ENCODE results near the gene CNNM1.

The CNNM1 gene

DNA sequence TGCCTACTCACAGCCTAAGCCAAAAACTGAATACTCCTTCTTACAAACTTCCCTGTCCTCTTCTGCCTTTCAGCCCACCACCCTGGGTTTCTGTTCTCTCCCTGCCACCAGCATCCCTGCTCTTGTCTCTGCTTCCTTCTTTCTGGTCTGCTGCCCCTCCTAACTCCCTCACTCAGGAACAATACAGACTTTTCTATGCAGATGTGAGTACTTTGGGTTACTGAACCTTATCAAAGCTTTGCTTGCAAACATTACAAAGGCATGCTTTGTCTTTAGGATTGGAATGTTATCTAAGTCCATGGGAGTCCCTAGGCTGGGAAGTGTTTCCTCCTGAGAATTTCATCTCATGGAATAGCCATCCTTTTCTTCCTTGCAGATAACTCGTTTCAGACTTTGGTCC lies 28.9 kb downstream of the CNNM1 start:
- H3K27ac ChIP-seq: no peak overlapping the region
- no peak for TF ChIP-seq ZFX (IDR thresholded peaks at IDR 0.05; ENCODE audit: borderline replicate concordance)
- TF ChIP-seq, protein P1, sequence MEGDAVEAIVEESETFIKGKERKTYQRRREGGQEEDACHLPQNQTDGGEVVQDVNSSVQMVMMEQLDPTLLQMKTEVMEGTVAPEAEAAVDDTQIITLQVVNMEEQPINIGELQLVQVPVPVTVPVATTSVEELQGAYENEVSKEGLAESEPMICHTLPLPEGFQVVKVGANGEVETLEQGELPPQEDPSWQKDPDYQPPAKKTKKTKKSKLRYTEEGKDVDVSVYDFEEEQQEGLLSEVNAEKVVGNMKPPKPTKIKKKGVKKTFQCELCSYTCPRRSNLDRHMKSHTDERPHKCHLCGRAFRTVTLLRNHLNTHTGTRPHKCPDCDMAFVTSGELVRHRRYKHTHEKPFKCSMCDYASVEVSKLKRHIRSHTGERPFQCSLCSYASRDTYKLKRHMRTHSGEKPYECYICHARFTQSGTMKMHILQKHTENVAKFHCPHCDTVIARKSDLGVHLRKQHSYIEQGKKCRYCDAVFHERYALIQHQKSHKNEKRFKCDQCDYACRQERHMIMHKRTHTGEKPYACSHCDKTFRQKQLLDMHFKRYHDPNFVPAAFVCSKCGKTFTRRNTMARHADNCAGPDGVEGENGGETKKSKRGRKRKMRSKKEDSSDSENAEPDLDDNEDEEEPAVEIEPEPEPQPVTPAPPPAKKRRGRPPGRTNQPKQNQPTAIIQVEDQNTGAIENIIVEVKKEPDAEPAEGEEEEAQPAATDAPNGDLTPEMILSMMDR (IDR thresholded peaks at IDR 0.05): no peak

DNA sequence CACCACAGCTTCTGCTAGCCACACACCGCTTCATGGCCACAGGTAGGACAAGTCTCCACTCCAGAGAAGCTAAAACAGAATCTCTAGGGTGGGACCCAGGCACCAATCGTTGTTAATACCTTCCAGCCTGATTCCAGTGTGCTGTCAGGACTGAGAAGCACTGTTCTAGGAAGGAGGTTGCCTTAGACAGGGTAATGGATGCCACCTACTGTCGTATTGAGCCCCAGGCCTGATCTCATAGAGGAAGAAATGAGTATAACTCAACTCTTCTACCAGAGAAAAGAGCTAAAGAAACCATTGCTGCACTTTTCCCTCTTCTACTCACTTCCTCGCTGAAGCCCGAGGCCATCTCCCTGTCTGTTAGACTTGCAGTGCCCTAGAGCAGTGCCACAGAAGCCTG lies 31.8 kb downstream of the CNNM1 start:
- TF ChIP-seq, protein P1 (IDR thresholded peaks at IDR 0.05): no peak
- TF ChIP-seq ZFX (IDR thresholded peaks at IDR 0.05; ENCODE audit: borderline replicate concordance): no peak
- H3K27ac ChIP-seq: no peak overlapping the region

DNA sequence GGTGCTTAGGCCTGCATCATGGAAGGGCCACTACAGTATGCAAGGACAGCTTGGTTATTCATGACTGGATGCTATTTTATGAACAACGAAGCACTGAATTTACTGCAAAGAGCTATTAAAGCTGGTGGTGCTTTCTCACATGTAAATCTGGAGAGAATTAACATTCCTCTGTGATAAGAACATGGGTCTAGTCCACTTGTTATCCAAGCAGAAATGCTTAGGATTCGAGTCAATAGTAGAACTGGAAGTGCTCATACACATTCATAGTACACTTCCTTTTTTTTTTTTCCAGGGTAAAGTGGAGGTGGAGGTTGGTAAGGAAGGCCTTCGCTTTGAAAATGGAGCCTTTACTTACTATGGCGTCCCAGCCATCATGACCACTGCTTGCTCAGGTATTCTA lies 35.0 kb downstream of the CNNM1 start:
- no peak overlapping the region for H3K27ac ChIP-seq
- no peak for TF ChIP-seq ZFX (IDR thresholded peaks at IDR 0.05; ENCODE audit: borderline replicate concordance)
- TF ChIP-seq, protein P1 (IDR thresholded peaks at IDR 0.05): no peak

DNA sequence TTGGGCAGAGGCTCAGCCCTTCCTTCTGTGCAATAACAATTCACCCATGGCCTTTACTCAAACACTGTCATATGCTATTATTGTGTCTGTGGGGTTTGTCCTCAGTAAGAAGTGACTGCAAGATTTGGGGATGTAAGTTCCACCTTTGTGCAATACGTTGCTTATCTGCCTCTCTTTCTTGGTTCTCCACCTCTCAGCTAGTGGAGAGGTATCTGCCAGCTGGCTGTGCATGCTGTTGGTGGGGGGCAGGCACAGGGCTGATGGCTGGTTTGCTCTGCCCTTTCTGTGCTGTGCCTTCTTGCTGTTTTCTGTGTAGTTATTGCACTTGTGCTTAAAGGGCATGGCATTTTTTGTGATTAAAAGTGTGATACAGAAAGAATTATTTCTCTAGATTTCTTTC lies 36.2 kb downstream of the CNNM1 start:
- no peak overlapping the region for H3K27ac ChIP-seq
- TF ChIP-seq, protein P1 (IDR thresholded peaks at IDR 0.05): no peak
- no peak for TF ChIP-seq ZFX (IDR thresholded peaks at IDR 0.05; ENCODE audit: borderline replicate concordance)

DNA sequence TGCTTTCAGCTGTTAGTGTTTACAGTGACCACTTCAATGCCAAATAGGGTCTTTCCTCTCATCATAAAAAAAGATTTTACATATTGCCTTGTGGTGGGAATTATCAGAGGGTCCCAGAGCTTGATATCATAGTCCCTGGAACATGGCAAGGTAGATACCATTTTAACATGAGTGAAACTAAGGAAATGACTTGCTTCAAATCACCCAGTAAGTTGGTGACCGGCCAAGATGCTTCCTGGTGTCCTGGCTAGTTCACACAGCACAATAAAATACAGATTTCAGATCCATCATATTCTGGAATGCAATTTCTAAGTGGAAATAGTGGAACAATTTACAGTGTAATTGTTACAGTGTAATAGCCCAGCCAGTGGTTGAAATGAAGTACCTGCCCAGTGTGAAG lies 36.6 kb downstream of the CNNM1 start:
- TF ChIP-seq, protein P1 (IDR thresholded peaks at IDR 0.05): no peak
- TF ChIP-seq ZFX (IDR thresholded peaks at IDR 0.05; ENCODE audit: borderline replicate concordance): no peak
- H3K27ac ChIP-seq: no peak overlapping the region

DNA sequence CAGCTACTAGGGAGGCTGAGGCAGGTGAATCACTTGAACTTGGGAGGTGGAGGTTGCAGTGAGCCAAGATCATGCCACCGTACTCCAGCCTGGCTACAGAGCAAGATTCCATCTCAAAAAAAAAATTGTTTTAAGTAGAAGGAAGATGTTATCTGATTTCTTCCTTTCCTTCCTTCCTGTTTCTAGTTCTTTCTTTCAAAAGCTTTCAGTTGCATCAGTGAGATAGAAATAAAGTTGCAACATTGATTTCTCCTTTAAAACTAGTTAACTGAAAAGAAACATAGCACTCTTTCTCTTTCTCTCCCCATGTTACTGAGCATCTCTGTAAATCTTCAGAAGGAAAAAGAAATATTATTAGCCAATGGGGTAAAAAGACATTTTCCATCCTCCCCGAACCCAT lies 37.5 kb downstream of the CNNM1 start:
- no peak for TF ChIP-seq ZFX (IDR thresholded peaks at IDR 0.05; ENCODE audit: borderline replicate concordance)

DNA sequence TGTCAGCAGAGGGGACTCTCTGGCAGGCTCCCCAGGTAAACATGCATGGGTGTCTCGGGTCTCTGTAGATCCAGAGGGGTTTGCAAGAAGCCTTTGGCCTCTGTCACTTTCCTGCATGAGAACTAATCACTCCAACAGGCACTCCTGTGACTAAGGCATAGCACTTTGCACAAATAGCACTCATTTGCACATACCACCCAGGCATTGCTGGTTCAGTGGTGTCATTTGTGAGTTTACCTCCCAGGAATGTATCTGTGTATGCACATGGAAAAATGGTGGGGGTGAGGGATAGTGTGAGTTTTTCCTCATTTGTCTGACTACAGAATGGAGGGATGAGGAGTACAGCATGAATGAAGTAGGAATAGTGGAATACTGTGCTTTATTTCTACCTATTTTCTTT lies 39.5 kb downstream of the CNNM1 start:
- TF ChIP-seq, protein P1 (IDR thresholded peaks at IDR 0.05): no peak
- no peak for TF ChIP-seq ZFX (IDR thresholded peaks at IDR 0.05; ENCODE audit: borderline replicate concordance)
- H3K27ac ChIP-seq: no peak overlapping the region

More for the DNA sequence above, 37.5 kb downstream of the CNNM1 start:
- H3K27ac ChIP-seq: no peak overlapping the region

DNA sequence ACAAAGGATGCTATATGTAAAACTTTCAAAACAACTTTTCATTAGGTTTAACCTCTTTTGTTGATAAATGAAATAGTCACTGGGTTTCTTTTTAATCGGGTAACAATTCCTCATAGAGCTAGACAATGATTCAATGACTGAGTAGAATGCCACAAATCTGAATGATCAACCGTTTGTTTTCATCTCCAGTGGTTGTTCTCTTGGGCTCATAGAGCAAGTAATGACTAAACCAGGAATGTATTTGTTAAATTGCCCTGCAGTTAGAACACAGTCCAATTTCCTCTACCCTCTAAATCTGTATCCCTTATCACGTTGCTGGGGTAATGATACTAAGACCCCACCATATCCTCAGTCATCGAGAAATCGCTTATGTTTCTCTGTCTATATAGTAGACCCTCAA lies 40.0 kb downstream of the CNNM1 start:
- no peak overlapping the region for H3K27ac ChIP-seq
- TF ChIP-seq ZFX (IDR thresholded peaks at IDR 0.05; ENCODE audit: borderline replicate concordance): no peak
- TF ChIP-seq, protein P1 (IDR thresholded peaks at IDR 0.05): no peak
